ENCODE measurements around the gene COLGALT1.

COLGALT1 gene

GRCh38 chr19:17526922-17527321, 28.5 kb upstream of the COLGALT1 start:
- TF ChIP-seq RAD21 (IDR thresholded peaks at IDR 0.05; ENCODE audit: low read depth) (no peak), TEAD4 (IDR thresholded peaks at IDR 0.05) (no peak), CREB1 (IDR thresholded peaks at IDR 0.05; ENCODE audit: low read depth) (no peak), TCF12 (IDR thresholded peaks at IDR 0.05; ENCODE audit: low read depth) (no peak), CEBPB (IDR thresholded peaks at IDR 0.05) (no peak), ZBTB7A (IDR thresholded peaks at IDR 0.05; ENCODE audit: low read depth) (no peak), FOXM1 (IDR thresholded peaks at IDR 0.05; ENCODE audit: borderline replicate concordance, low read depth) (no peak), USF1 (IDR thresholded peaks at IDR 0.05) (no peak), YY1 (IDR thresholded peaks at IDR 0.05; ENCODE audit: low read depth) (no peak), TAF1 (IDR thresholded peaks at IDR 0.05; ENCODE audit: low read depth) (no peak), NFIC (IDR thresholded peaks at IDR 0.05) (no peak), EP300 (IDR thresholded peaks at IDR 0.05; ENCODE audit: borderline replicate concordance) (no peak), EGR1 (IDR thresholded peaks at IDR 0.05) (no peak)
- TF ChIP-seq, protein P1, sequence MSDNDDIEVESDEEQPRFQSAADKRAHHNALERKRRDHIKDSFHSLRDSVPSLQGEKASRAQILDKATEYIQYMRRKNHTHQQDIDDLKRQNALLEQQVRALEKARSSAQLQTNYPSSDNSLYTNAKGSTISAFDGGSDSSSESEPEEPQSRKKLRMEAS (IDR thresholded peaks at IDR 0.05), result no peak
- TF ChIP-seq, protein P2, sequence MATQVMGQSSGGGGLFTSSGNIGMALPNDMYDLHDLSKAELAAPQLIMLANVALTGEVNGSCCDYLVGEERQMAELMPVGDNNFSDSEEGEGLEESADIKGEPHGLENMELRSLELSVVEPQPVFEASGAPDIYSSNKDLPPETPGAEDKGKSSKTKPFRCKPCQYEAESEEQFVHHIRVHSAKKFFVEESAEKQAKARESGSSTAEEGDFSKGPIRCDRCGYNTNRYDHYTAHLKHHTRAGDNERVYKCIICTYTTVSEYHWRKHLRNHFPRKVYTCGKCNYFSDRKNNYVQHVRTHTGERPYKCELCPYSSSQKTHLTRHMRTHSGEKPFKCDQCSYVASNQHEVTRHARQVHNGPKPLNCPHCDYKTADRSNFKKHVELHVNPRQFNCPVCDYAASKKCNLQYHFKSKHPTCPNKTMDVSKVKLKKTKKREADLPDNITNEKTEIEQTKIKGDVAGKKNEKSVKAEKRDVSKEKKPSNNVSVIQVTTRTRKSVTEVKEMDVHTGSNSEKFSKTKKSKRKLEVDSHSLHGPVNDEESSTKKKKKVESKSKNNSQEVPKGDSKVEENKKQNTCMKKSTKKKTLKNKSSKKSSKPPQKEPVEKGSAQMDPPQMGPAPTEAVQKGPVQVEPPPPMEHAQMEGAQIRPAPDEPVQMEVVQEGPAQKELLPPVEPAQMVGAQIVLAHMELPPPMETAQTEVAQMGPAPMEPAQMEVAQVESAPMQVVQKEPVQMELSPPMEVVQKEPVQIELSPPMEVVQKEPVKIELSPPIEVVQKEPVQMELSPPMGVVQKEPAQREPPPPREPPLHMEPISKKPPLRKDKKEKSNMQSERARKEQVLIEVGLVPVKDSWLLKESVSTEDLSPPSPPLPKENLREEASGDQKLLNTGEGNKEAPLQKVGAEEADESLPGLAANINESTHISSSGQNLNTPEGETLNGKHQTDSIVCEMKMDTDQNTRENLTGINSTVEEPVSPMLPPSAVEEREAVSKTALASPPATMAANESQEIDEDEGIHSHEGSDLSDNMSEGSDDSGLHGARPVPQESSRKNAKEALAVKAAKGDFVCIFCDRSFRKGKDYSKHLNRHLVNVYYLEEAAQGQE (IDR thresholded peaks at IDR 0.05; ENCODE audit: low read depth), result no peak

DNA sequence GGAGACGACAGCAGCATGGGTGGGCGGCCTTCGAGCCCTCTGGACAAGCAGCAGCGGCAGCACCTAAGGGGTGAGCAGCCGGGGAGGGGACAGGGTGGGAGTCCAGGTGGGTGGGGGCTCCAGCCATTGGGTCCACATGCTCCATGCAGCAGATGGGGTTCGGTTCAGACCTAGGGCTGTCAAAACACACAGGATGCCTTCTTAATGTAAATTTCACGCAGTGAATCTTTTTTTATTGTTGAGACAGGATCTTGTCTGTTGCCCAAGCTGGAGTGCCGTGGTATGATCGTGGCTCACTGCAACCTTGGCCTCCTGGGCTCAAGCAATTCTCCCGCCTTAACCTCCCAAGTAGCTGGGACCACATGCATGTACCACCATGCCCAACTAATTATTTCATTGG, 28.1 kb upstream of the COLGALT1 start:
- TF ChIP-seq, protein P2 (IDR thresholded peaks at IDR 0.05; ENCODE audit: low read depth), result no peak
- no peak for TF ChIP-seq FOXM1 (IDR thresholded peaks at IDR 0.05; ENCODE audit: borderline replicate concordance, low read depth)
- TF ChIP-seq EP300 (IDR thresholded peaks at IDR 0.05; ENCODE audit: borderline replicate concordance), result no peak
- no peak for TF ChIP-seq USF1 (IDR thresholded peaks at IDR 0.05)
- TF ChIP-seq NFIC (IDR thresholded peaks at IDR 0.05), result no peak
- TF ChIP-seq TEAD4 (IDR thresholded peaks at IDR 0.05), result no peak
- TF ChIP-seq CREB1 (IDR thresholded peaks at IDR 0.05; ENCODE audit: low read depth), result no peak
- no peak for TF ChIP-seq EGR1 (IDR thresholded peaks at IDR 0.05)
- no peak for TF ChIP-seq ZBTB7A (IDR thresholded peaks at IDR 0.05; ENCODE audit: low read depth)
- TF ChIP-seq CEBPB (IDR thresholded peaks at IDR 0.05), result no peak
- no peak for TF ChIP-seq YY1 (IDR thresholded peaks at IDR 0.05; ENCODE audit: low read depth)
- TF ChIP-seq TCF12 (IDR thresholded peaks at IDR 0.05; ENCODE audit: low read depth), result no peak
- TF ChIP-seq, protein P1 (IDR thresholded peaks at IDR 0.05), result no peak
- TF ChIP-seq RAD21 (IDR thresholded peaks at IDR 0.05; ENCODE audit: low read depth), result no peak
- no peak for TF ChIP-seq TAF1 (IDR thresholded peaks at IDR 0.05; ENCODE audit: low read depth)

DNA sequence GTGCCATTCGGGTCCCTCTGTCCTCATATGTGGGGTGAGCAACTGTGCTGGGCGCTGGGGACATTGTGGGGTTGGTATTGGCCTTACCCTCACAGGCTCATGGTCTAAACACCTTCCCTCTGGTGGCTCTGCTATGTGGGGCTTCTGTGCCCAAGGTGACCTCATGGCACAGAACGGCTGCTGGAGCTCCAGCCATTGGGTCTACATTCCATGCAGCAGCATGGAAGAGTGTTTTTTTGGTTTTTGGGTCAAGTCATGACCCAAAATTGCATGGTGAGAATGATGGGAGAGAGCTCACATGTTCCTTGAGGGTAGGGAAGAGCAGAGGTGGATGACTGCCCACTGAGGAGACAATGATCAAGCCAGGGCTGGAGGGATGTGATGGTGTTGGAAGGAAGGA, 26.8 kb upstream of the COLGALT1 start:
- TF ChIP-seq, protein P2 (IDR thresholded peaks at IDR 0.05; ENCODE audit: low read depth), result no peak
- TF ChIP-seq YY1 (IDR thresholded peaks at IDR 0.05; ENCODE audit: low read depth), result no peak
- no peak for TF ChIP-seq RAD21 (IDR thresholded peaks at IDR 0.05; ENCODE audit: low read depth)
- no peak for TF ChIP-seq USF1 (IDR thresholded peaks at IDR 0.05)
- no peak for TF ChIP-seq TAF1 (IDR thresholded peaks at IDR 0.05; ENCODE audit: low read depth)
- no peak for TF ChIP-seq NFIC (IDR thresholded peaks at IDR 0.05)
- no peak for TF ChIP-seq TEAD4 (IDR thresholded peaks at IDR 0.05)
- TF ChIP-seq EP300 (IDR thresholded peaks at IDR 0.05; ENCODE audit: borderline replicate concordance), result no peak
- TF ChIP-seq CREB1 (IDR thresholded peaks at IDR 0.05; ENCODE audit: low read depth), result no peak
- TF ChIP-seq, protein P1 (IDR thresholded peaks at IDR 0.05), result no peak
- TF ChIP-seq FOXM1 (IDR thresholded peaks at IDR 0.05; ENCODE audit: borderline replicate concordance, low read depth), result no peak
- no peak for TF ChIP-seq EGR1 (IDR thresholded peaks at IDR 0.05)
- TF ChIP-seq CEBPB (IDR thresholded peaks at IDR 0.05), result no peak
- no peak for TF ChIP-seq ZBTB7A (IDR thresholded peaks at IDR 0.05; ENCODE audit: low read depth)
- TF ChIP-seq TCF12 (IDR thresholded peaks at IDR 0.05; ENCODE audit: low read depth), result no peak
